Mesenchymal stem cell (in vitro differentiated cells and primary cell): ENCODE data around the gene TEN1.

ENCODE experiments used
- DNase-seq: peaks from one replicate; pipeline ENCODE4 v3.0.0-alpha.2; 2013
- H2AFZ ChIP-seq: one replicate; pipeline ENCODE4 v1.6.1; 2013; ENCODE audit warnings: low read depth, mild to moderate bottlenecking, control low read depth, inconsistent platforms, low read length, moderate library complexity
- H2AK5ac ChIP-seq: 2 replicates; pipeline ENCODE4 v1.6.1; 2013; ENCODE audit warnings: low read length, moderate library complexity, mild to moderate bottlenecking, inconsistent platforms; ENCODE audit not compliant: severe bottlenecking
- H2BK120ac ChIP-seq: one replicate; pipeline ENCODE4 v1.6.1; 2013; ENCODE audit warnings: low read depth, mild to moderate bottlenecking, inconsistent platforms, low read length, moderate library complexity
- H2BK12ac ChIP-seq, 2 experiments: one replicate each; pipeline ENCODE4 v1.6.1; 2013; ENCODE audit warnings: inconsistent platforms in 2 of 2, low read length in 2 of 2, mild to moderate bottlenecking in 2 of 2, moderate library complexity in 2 of 2, control low read depth in 1 of 2
- H2BK15ac ChIP-seq: one replicate; pipeline ENCODE4 v1.6.1; 2013; ENCODE audit warnings: mild to moderate bottlenecking, low read depth, inconsistent platforms; ENCODE audit not compliant: poor library complexity, severe bottlenecking
- H2BK5ac ChIP-seq: 2 replicates; pipeline ENCODE4 v1.6.1; 2013; ENCODE audit warnings: low read depth, mild to moderate bottlenecking, low read length, control low read depth, inconsistent platforms; ENCODE audit not compliant: poor library complexity, severe bottlenecking
- H3K14ac ChIP-seq, 2 experiments: one replicate each; pipeline ENCODE4 v1.6.1; 2013; ENCODE audit warnings: inconsistent platforms in 2 of 2, low read length in 2 of 2, control low read depth in 1 of 2, mild to moderate bottlenecking in 1 of 2, moderate library complexity in 1 of 2
- H3K18ac ChIP-seq, 2 experiments: one replicate each; pipeline ENCODE4 v1.6.1; 2013; ENCODE audit warnings: inconsistent platforms in 2 of 2, low read length in 2 of 2, control low read depth in 1 of 2, low read depth in 1 of 2, mild to moderate bottlenecking in 1 of 2
- H3K23ac ChIP-seq, 2 experiments: one replicate each; pipeline ENCODE4 v1.6.1; 2013; ENCODE audit warnings: inconsistent platforms in 2 of 2, low read length in 2 of 2, mild to moderate bottlenecking in 2 of 2, moderate library complexity in 2 of 2, control low read depth in 1 of 2
- H3K27ac ChIP-seq: 2 replicates; pipeline ENCODE4 v1.5.1; 2013; ENCODE audit warnings: mild to moderate bottlenecking, moderate library complexity, low read length, control low read depth, inconsistent platforms; ENCODE audit not compliant: poor library complexity, severe bottlenecking
- H3K27me3 ChIP-seq, 2 experiments: 2 replicates each; pipeline versions ENCODE4 v1.6.1 to v1.7.0; 2013; ENCODE audit warnings: low read length in 2 of 2, mild to moderate bottlenecking in 2 of 2, moderate library complexity in 2 of 2, control low read depth in 1 of 2, inconsistent platforms in 1 of 2; ENCODE audit not compliant: control insufficient read depth in 1 of 2, insufficient read depth in 1 of 2
- H3K36me3 ChIP-seq, 2 experiments: 2 replicates each; pipeline versions ENCODE4 v1.6.1 to v1.7.0; 2013; ENCODE audit warnings: low read length in 2 of 2, control low read depth in 1 of 2, inconsistent platforms in 1 of 2, low read depth in 1 of 2, mild to moderate bottlenecking in 1 of 2; ENCODE audit not compliant: insufficient read depth in 2 of 2, control insufficient read depth in 1 of 2
- H3K4ac ChIP-seq, 2 experiments: one replicate each; pipeline ENCODE4 v1.6.1; 2013; ENCODE audit warnings: inconsistent platforms in 2 of 2, low read length in 2 of 2, mild to moderate bottlenecking in 2 of 2, moderate library complexity in 2 of 2, control low read depth in 1 of 2, low read depth in 1 of 2
- H3K4me1 ChIP-seq: 2 replicates; pipeline ENCODE4 v1.6.1; 2013; ENCODE audit warnings: low read depth, low read length, control low read depth; ENCODE audit not compliant: control insufficient read depth, insufficient read depth
- H3K4me2 ChIP-seq: 2 replicates; pipeline ENCODE4 v1.6.1; 2013; ENCODE audit warnings: low read length, mild to moderate bottlenecking, inconsistent platforms; ENCODE audit not compliant: poor library complexity, severe bottlenecking
- H3K4me3 ChIP-seq, 2 experiments: 2 replicates each; pipeline versions ENCODE4 v1.5.1 to v1.7.0; 2013; ENCODE audit warnings: low read length in 2 of 2, mild to moderate bottlenecking in 2 of 2, control low read depth in 1 of 2, low read depth in 1 of 2; ENCODE audit not compliant: insufficient read depth in 1 of 2
- H3K79me1 ChIP-seq: replicated peaks from 2 replicates; pipeline ENCODE4 v1.6.1; 2013; ENCODE audit warnings: mild to moderate bottlenecking, control low read depth, low read length, inconsistent platforms; ENCODE audit not compliant: poor library complexity, severe bottlenecking
- H3K9ac ChIP-seq: 2 replicates; pipeline ENCODE4 v1.7.0; 2013; ENCODE audit warnings: mild to moderate bottlenecking, low read length, moderate library complexity
- H3K9me3 ChIP-seq: 2 replicates; pipeline ENCODE4 v1.7.0; 2013; ENCODE audit warnings: mild to moderate bottlenecking, low read length; ENCODE audit not compliant: control insufficient read depth
- H4K8ac ChIP-seq: one replicate; pipeline ENCODE4 v1.6.1; 2013; ENCODE audit warnings: inconsistent platforms, mild to moderate bottlenecking, low read length, moderate library complexity
- H4K91ac ChIP-seq: one replicate; pipeline ENCODE4 v1.6.1; 2013; ENCODE audit warnings: mild to moderate bottlenecking, low read length, inconsistent platforms
- WGBS: methylation state at CpG from one replicate; pipeline ENCODE4 v1.1.7; 2013; ENCODE audit warnings: mixed read lengths; 5-methylcytosine and 5-hydroxymethylcytosine counted together

The TEN1 gene

GRCh38 chr17:76014925-76015261, 35.9 kb downstream of the TEN1 start:
- H3K79me1 ChIP-seq, result no peaks in the 10 kb centered on the region
- no peak overlapping the region for H2BK15ac ChIP-seq
- H3K4me3 ChIP-seq, result no peak overlapping the region
- DNase-seq, result no peak
- no peak overlapping the region for H3K4me2 ChIP-seq
- H3K23ac ChIP-seq, result no peak overlapping the region
- peaks cover 21% of the 10 kb centered on the region for H3K4me1 ChIP-seq
- no peak overlapping the region for H4K91ac ChIP-seq
- H3K14ac ChIP-seq, result no peak overlapping the region
- H2AK5ac ChIP-seq, result no peak overlapping the region
- H3K18ac ChIP-seq, result no peak overlapping the region
- no peaks in the 10 kb centered on the region for H3K9me3 ChIP-seq
- no peak overlapping the region for H2BK120ac ChIP-seq
- no peaks in the 10 kb centered on the region for H3K36me3 ChIP-seq
- no peak overlapping the region for H3K4ac ChIP-seq
- H3K27me3 ChIP-seq, result peaks cover 0 to 64% of the 10 kb centered on the region in 2 experiments
- no peak overlapping the region for H2BK12ac ChIP-seq
- H2AFZ ChIP-seq, result no peak overlapping the region
- no peak overlapping the region for H3K9ac ChIP-seq
- 88% methylated on average over 26 of the region's 26 CpGs for WGBS
- no peak overlapping the region for H4K8ac ChIP-seq
- no peak overlapping the region for H2BK5ac ChIP-seq
- H3K27ac ChIP-seq, result no peak overlapping the region

DNA sequence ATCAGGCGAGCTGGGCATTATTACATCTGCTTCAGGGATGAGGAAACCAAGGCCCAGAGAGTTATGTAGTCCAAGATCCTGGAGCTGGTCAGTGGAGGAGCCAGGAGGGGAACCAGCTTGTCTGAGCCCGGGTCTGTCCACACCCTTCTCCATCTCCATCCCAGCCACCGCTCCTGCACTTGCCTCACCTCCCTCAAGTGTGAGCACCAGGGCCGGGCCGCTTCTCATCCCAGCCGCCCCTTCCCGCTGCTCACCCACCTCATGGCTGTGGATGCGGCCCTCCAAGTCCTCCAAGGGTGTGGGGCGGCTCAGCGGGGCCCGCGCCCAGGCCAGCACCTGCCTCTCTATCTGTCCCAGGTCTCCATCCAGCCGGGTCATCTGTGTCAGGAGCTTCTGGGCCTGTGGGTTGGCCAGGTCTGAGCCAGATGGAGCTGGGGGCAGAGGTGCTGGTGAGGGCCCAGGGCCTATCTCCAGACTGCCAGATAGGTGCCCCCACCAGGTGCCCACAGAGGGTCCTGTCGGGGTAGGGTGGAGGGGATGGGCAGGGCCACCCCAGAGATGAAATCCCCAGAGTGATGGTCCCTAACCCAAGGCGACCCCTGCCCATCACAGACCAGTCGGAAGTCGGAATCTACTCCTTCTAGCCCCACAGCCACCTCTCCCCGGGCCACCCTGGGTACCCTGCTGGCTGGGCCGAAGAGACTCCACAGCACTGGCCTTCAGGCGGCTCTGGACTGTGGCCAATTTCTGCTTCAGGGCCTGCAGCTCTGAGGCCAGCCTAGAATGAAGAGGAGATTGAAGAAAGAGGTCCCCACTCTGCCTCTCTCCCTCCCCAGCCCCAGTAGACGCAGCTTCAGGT, 38.7 kb downstream of the TEN1 start:
- Histone ChIP-seq H4K8ac (no peak overlapping the region), H2AFZ (no peak overlapping the region), H3K9me3 (no peaks in the 10 kb centered on the region), H3K18ac (no peak overlapping the region), H3K36me3 (no peaks in the 10 kb centered on the region), H2AK5ac (no peak overlapping the region), H3K4me1 (peaks cover 23% of the 10 kb centered on the region), H3K4me3 (no peak overlapping the region), H2BK15ac (no peak overlapping the region), H3K14ac (no peak overlapping the region), H2BK5ac (no peak overlapping the region), H3K27me3 (peaks cover 0 to 66% of the 10 kb centered on the region in 2 experiments), H2BK120ac (no peak overlapping the region), H3K9ac (no peak overlapping the region), H3K23ac (no peak overlapping the region), H2BK12ac (no peak overlapping the region), H3K79me1 (no peaks in the 10 kb centered on the region), H3K4me2 (no peak overlapping the region), H3K27ac (no peak overlapping the region), H4K91ac (no peak overlapping the region), H3K4ac (no peak overlapping the region)
- no peak for DNase-seq
- 89% methylated on average over 20 of the region's 21 CpGs for WGBS

DNA sequence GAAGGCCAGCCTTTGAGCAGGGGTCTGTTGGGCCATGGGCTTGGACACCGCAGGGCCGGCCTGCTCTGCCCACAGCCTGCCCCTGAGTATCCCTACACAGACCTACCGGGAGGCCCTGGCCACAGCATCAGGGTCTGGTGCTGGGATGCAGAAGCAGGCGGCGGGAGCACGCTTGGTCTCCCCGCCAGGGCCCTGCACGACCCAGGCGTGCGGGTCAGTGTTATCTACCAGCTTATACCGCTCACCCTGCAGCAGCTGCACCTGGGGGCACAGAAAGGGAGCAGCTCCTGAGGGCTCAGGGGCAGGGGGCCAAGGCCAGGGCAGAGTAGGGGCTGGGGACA, 39.3 kb downstream of the TEN1 start:
- Histone ChIP-seq H3K14ac (no peak overlapping the region), H3K9ac (no peak overlapping the region), H2BK15ac (no peak overlapping the region), H2BK12ac (no peak overlapping the region), H3K23ac (no peak overlapping the region), H2AFZ (no peak overlapping the region), H2BK120ac (no peak overlapping the region), H3K27me3 (peaks cover 0 to 68% of the 10 kb centered on the region in 2 experiments), H3K4me3 (no peak overlapping the region), H2BK5ac (no peak overlapping the region), H3K18ac (no peak overlapping the region), H3K9me3 (no peaks in the 10 kb centered on the region), H3K36me3 (no peaks in the 10 kb centered on the region), H2AK5ac (no peak overlapping the region), H4K8ac (no peak overlapping the region), H3K27ac (no peak overlapping the region), H3K4ac (no peak overlapping the region), H4K91ac (no peak overlapping the region), H3K79me1 (no peaks in the 10 kb centered on the region), H3K4me1 (peaks cover 23% of the 10 kb centered on the region), H3K4me2 (no peak overlapping the region)
- 88% methylated on average over 11 of the region's 11 CpGs for WGBS
- no peak for DNase-seq

DNA sequence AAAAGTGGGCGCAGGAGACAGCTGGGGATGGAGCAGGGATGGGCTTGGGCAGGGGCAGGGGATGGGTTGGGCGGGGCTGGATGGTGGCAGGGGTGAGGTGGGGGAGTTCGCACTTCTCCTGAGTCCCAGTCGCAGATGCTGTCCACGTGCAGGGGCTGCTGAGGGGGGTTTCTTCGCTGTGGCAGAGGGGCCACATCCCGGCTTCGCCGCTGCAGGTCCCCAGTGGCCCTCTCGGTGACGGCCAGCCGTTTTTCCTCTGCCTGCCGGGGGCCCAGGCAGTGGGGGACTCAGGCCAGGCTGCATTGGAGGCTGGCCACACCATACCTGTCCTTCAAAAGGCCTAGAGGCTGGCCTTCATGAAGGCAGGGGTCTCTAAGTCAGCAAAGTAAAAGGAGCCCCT, 39.8 kb downstream of the TEN1 start:
- Histone ChIP-seq H3K79me1 (no peaks in the 10 kb centered on the region), H2AK5ac (no peak overlapping the region), H3K18ac (no peak overlapping the region), H3K4me2 (no peak overlapping the region), H3K23ac (no peak overlapping the region), H2BK120ac (no peak overlapping the region), H2BK12ac (no peak overlapping the region), H2BK5ac (no peak overlapping the region), H3K36me3 (no peaks in the 10 kb centered on the region), H4K8ac (no peak overlapping the region), H3K9me3 (no peaks in the 10 kb centered on the region), H3K27ac (no peak overlapping the region), H3K4me1 (peaks cover 18% of the 10 kb centered on the region), H3K4me3 (no peak overlapping the region), H4K91ac (no peak overlapping the region), H3K14ac (no peak overlapping the region), H3K9ac (no peak overlapping the region), H2AFZ (no peak overlapping the region), H3K27me3 (peaks cover 0 to 69% of the 10 kb centered on the region in 2 experiments), H3K4ac (no peak overlapping the region), H2BK15ac (no peak overlapping the region)
- 90% methylated on average over 13 of the region's 13 CpGs for WGBS
- DNase-seq, result no peak
